Neural cell (in vitro differentiated cells): ENCODE measurements around the gene CES5A. TPM values are rescaled to one million over a fixed set of nuclear protein-coding genes. Genes with fewer than 3 reads are reported as not detected.

Experiments
- H2AFZ ChIP-seq: fragments of 200-600, 300-800 bp; sonication (generic), shearing (Covaris generic); 2 replicates; pipeline ENCODE4 v1.6.0; 2014; ENCODE audit warnings: low read depth, mild to moderate bottlenecking, antibody characterized with exemption, low read length, moderate library complexity
- H3F3A ChIP-seq: fragments of 200-600 bp; shearing (Covaris generic); 2 replicates; pipeline ENCODE4 v1.6.1; 2016; ENCODE audit warnings: mild to moderate bottlenecking, moderate library complexity, mixed read lengths, antibody characterized with exemption, low read length; ENCODE audit not compliant: insufficient read depth, poor library complexity, severe bottlenecking
- H3K27ac ChIP-seq: fragments of 200-600, 300-800 bp; sonication (generic), shearing (Covaris generic); 2 replicates; pipeline ENCODE4 v1.5.1; 2014; ENCODE audit warnings: mild to moderate bottlenecking, low read length, moderate library complexity
- H3K27me3 ChIP-seq: fragments of 300-800, 200-600 bp; sonication (generic), shearing (Covaris generic); 2 replicates; pipeline ENCODE4 v1.6.0; 2014; ENCODE audit warnings: mild to moderate bottlenecking, low read depth, low read length, moderate library complexity; ENCODE audit not compliant: insufficient read depth
- H3K36me3 ChIP-seq: fragments of 300-800, 200-600 bp; sonication (generic), shearing (Covaris generic); 2 replicates; pipeline ENCODE4 v1.5.1; 2014; ENCODE audit warnings: mild to moderate bottlenecking, antibody characterized with exemption, low read length, moderate library complexity; ENCODE audit not compliant: insufficient read depth
- H3K4me2 ChIP-seq: fragments of 300-800, 200-600 bp; sonication (generic), shearing (Covaris generic); 2 replicates; pipeline ENCODE4 v1.6.0; 2014; ENCODE audit warnings: mild to moderate bottlenecking, low read length
- H3K4me3 ChIP-seq: fragments of 300-800, 200-600 bp; sonication (generic), shearing (Covaris generic); 2 replicates; pipeline ENCODE4 v1.5.1; 2014; ENCODE audit warnings: mild to moderate bottlenecking, low read length, moderate library complexity
- H3K79me2 ChIP-seq: fragments of 200-600 bp; shearing (Covaris generic); replicated peaks from 2 replicates; pipeline ENCODE4 v1.6.0; 2014; ENCODE audit warnings: mild to moderate bottlenecking, low read length, moderate library complexity; ENCODE audit not compliant: insufficient read depth
- H3K9ac ChIP-seq: fragments of 300-800, 200-600 bp; sonication (generic), shearing (Covaris generic); 2 replicates; pipeline ENCODE4 v1.6.1; 2016; ENCODE audit warnings: mild to moderate bottlenecking, low read length, mixed read lengths
- H3K9me2 ChIP-seq: fragments of 200-600 bp; shearing (Covaris generic); 2 replicates; pipeline ENCODE4 v1.6.1; 2016; ENCODE audit warnings: mild to moderate bottlenecking, low read length, mixed read lengths; ENCODE audit not compliant: insufficient read depth
- H3K9me3 ChIP-seq: fragments of 200-600, 300-800 bp; sonication (generic), shearing (Covaris generic); 2 replicates; pipeline ENCODE4 v1.6.1; 2016; ENCODE audit warnings: mild to moderate bottlenecking, mixed run types, low read length, moderate library complexity, mixed read lengths
- H4K20me1 ChIP-seq: fragments of 200-600 bp; shearing (Covaris generic); 2 replicates; pipeline ENCODE4 v1.6.1; 2016; ENCODE audit warnings: mild to moderate bottlenecking, mixed run types; ENCODE audit not compliant: insufficient read depth
- EP300 ChIP-seq: fragments of 450-650 bp; conservative IDR thresholded peaks from 2 replicates; pipeline ENCODE4 v1.6.1; 2014; ENCODE audit warnings: antibody characterized with exemption, mild to moderate bottlenecking, moderate library complexity; ENCODE audit not compliant: poor library complexity, severe bottlenecking
- EZH2 ChIP-seq: fragments of 200-600, 300-800 bp; shearing (Covaris generic), sonication (generic); IDR thresholded peaks from 2 replicates; pipeline ENCODE4 v1.6.1; 2014; ENCODE audit warnings: antibody characterized with exemption, low read length, borderline replicate concordance, mild to moderate bottlenecking; ENCODE audit not compliant: insufficient read depth, poor library complexity, severe bottlenecking
- MXI1 ChIP-seq: fragments of 450-650 bp; conservative IDR thresholded peaks from 2 replicates; pipeline ENCODE4 v1.6.1; 2014; ENCODE audit warnings: antibody characterized with exemption, mild to moderate bottlenecking; ENCODE audit not compliant: poor library complexity, severe bottlenecking
- RAD21 ChIP-seq: fragments of 450-650 bp; conservative IDR thresholded peaks from 2 replicates; pipeline ENCODE4 v1.6.1; 2014; ENCODE audit warnings: antibody characterized with exemption, mild to moderate bottlenecking, moderate library complexity
- SMC3 ChIP-seq: fragments of 450-650 bp; conservative IDR thresholded peaks from 2 replicates; pipeline ENCODE4 v1.6.1; 2014; ENCODE audit warnings: antibody characterized with exemption, mild to moderate bottlenecking, moderate library complexity; ENCODE audit not compliant: poor library complexity
- TAF1 ChIP-seq: IDR thresholded peaks from 2 replicates; pipeline ENCODE4 v1.6.1; 2012; ENCODE audit warnings: low read depth
- polyA plus RNA-seq: library from polyadenylated mRNA; depleted of rRNA; stranded (reverse); fragments of >200 nt; gene quantifications from 2 replicates; pipeline ENCODE4 v1.2.3, GENCODE V29; 2014
- TF ChIP-seq, protein P1 (sequence below): fragments of 450-650 bp; IDR thresholded peaks from 2 replicates; pipeline ENCODE4 v1.5.1; 2014; ENCODE audit warnings: antibody characterized with exemption, mild to moderate bottlenecking, moderate library complexity; ENCODE audit not compliant: poor library complexity, severe bottlenecking
- TF ChIP-seq, protein P2 (sequence below): IDR thresholded peaks from 2 replicates; pipeline ENCODE4 v1.6.1; 2012; ENCODE audit warnings: borderline replicate concordance

CES5A gene
- polyA plus RNA-seq, 1 donor from 2014 or later: 0.27 TPM

DNA sequence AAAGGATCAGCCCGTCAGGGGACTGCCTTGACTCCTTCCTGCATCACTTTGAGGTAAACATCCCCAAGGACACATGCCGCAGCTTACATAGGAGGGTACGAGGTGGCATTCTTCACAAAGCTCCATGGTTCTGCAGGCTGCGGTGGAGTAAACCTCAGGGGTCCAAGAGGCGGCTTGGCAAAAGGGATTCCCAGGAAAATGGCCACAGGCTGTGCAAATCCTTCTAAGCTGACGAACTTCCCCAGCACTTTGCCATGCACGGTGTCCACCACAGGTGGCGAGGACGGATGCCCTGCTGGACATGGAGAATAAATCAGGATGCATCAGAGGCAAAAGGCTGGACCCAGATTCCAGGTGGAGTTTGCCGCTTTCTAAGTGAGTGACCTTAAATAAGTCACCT is 46.5 kb downstream of the CES5A start:
- Histone ChIP-seq H3K4me2 (no peak overlapping the region), H2AFZ (no peak overlapping the region), H4K20me1 (no peaks in the 10 kb centered on the region), H3K9me3 (no peaks in the 10 kb centered on the region), H3K27ac (no peak overlapping the region), H3K9ac (no peak overlapping the region), H3K4me3 (no peak overlapping the region), H3K27me3 (no peaks in the 10 kb centered on the region), H3K79me2 (no peaks in the 10 kb centered on the region), H3F3A (no peaks in the 10 kb centered on the region), H3K9me2 (no peaks in the 10 kb centered on the region), H3K36me3 (no peaks in the 10 kb centered on the region)
- TF ChIP-seq SMC3: no peak
- no peak for TF ChIP-seq EZH2
- TF ChIP-seq, protein P1, sequence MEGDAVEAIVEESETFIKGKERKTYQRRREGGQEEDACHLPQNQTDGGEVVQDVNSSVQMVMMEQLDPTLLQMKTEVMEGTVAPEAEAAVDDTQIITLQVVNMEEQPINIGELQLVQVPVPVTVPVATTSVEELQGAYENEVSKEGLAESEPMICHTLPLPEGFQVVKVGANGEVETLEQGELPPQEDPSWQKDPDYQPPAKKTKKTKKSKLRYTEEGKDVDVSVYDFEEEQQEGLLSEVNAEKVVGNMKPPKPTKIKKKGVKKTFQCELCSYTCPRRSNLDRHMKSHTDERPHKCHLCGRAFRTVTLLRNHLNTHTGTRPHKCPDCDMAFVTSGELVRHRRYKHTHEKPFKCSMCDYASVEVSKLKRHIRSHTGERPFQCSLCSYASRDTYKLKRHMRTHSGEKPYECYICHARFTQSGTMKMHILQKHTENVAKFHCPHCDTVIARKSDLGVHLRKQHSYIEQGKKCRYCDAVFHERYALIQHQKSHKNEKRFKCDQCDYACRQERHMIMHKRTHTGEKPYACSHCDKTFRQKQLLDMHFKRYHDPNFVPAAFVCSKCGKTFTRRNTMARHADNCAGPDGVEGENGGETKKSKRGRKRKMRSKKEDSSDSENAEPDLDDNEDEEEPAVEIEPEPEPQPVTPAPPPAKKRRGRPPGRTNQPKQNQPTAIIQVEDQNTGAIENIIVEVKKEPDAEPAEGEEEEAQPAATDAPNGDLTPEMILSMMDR: no peak
- TF ChIP-seq EP300: no peak
- no peak for TF ChIP-seq TAF1
- no peak for TF ChIP-seq RAD21
- no peak for TF ChIP-seq MXI1
- TF ChIP-seq, protein P2, sequence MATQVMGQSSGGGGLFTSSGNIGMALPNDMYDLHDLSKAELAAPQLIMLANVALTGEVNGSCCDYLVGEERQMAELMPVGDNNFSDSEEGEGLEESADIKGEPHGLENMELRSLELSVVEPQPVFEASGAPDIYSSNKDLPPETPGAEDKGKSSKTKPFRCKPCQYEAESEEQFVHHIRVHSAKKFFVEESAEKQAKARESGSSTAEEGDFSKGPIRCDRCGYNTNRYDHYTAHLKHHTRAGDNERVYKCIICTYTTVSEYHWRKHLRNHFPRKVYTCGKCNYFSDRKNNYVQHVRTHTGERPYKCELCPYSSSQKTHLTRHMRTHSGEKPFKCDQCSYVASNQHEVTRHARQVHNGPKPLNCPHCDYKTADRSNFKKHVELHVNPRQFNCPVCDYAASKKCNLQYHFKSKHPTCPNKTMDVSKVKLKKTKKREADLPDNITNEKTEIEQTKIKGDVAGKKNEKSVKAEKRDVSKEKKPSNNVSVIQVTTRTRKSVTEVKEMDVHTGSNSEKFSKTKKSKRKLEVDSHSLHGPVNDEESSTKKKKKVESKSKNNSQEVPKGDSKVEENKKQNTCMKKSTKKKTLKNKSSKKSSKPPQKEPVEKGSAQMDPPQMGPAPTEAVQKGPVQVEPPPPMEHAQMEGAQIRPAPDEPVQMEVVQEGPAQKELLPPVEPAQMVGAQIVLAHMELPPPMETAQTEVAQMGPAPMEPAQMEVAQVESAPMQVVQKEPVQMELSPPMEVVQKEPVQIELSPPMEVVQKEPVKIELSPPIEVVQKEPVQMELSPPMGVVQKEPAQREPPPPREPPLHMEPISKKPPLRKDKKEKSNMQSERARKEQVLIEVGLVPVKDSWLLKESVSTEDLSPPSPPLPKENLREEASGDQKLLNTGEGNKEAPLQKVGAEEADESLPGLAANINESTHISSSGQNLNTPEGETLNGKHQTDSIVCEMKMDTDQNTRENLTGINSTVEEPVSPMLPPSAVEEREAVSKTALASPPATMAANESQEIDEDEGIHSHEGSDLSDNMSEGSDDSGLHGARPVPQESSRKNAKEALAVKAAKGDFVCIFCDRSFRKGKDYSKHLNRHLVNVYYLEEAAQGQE: no peak

DNA sequence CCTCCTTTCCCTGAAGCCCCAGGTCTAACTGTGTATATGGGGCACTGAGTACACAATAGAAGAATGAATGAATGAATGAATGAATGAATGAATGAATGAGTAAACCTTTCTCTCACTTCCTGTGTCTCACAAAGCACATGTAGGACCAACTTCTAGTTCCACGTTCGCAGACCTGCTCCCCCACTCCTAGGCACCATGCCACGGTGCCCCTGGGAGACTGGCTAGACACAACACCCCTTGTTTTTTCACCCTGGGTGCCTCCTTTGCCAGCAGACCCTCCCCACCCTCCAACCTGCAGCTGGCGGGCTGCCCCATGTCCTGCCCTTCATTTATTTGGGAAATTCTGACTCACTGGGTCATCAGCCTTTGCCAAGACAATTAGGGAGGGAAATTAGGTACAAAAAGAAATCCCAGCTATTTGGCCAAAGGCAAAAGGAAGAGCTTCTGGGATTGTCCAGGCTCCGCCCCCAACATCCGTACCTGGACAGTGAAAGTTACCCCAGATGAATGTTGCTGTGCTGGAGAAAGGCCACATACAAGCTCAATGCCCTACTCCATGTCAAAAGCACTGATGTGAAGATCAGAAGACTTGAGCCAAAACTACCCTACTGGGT is 50.0 kb downstream of the CES5A start:
- Histone ChIP-seq H3K9ac (no peak overlapping the region), H3K27ac (no peak overlapping the region), H3K9me2 (no peaks in the 10 kb centered on the region), H3K4me2 (no peak overlapping the region), H3K9me3 (no peaks in the 10 kb centered on the region), H3F3A (no peaks in the 10 kb centered on the region), H2AFZ (no peak overlapping the region), H3K4me3 (no peak overlapping the region), H4K20me1 (no peaks in the 10 kb centered on the region), H3K79me2 (no peaks in the 10 kb centered on the region), H3K27me3 (no peaks in the 10 kb centered on the region), H3K36me3 (no peaks in the 10 kb centered on the region)
- no peak for TF ChIP-seq TAF1
- no peak for TF ChIP-seq SMC3
- TF ChIP-seq, protein P2: no peak
- TF ChIP-seq, protein P1: no peak
- no peak for TF ChIP-seq EZH2
